MCF 10A (cell line): ENCODE results near the gene ITGB1BP1. TPM values are rescaled to one million over a fixed set of nuclear protein-coding genes. Genes with fewer than 3 reads are reported as not detected.

Experiments used
- BruUV-seq: library from RNA; stranded (reverse); fragments of 400-500 nt; replicated peaks from 2 replicates; lab custom pipeline; 2021; lab: Mats Ljungman, UMichigan
- CTCF ChIA-PET: fragments of 300-600 bp; sonication (Branson Sonifier 250); formaldehyde crosslinking; extraction: SDS; loops from one replicate; lab custom pipeline; 2021; ENCODE audit warnings: antibody characterized with exemption, inconsistent platforms; lab: Yijun Ruan, JAX
- POLR2A ChIA-PET: fragments of 300-600, 350-650 bp; sonication (Branson Sonifier 250); formaldehyde crosslinking; extraction: SDS; loops from one replicate; lab custom pipeline; 2020; ENCODE audit warnings: antibody characterized with exemption, inconsistent platforms; lab: Yijun Ruan, JAX
- DNase-seq: peaks from one replicate; pipeline ENCODE4 v3.0.0-alpha.2; 2018; ENCODE audit not compliant: unreplicated experiment
- H3K27ac Mint-ChIP-seq: one replicate; pipeline ENCODE4 v1.8.0; 2022; ENCODE audit warnings: mild to moderate bottlenecking, low read depth, mixed read lengths; ENCODE audit not compliant: unreplicated experiment
- H3K27me3 Mint-ChIP-seq: one replicate; pipeline ENCODE4 v1.8.0; 2022; ENCODE audit warnings: mixed read lengths; ENCODE audit not compliant: insufficient read depth, unreplicated experiment
- H3K36me3 Mint-ChIP-seq: one replicate; pipeline ENCODE4 v1.8.0; 2022; ENCODE audit warnings: mild to moderate bottlenecking, moderate library complexity, mixed read lengths; ENCODE audit not compliant: insufficient read depth, unreplicated experiment
- H3K4me1 Mint-ChIP-seq: one replicate; pipeline ENCODE4 v1.8.0; 2022; ENCODE audit warnings: mixed read lengths; ENCODE audit not compliant: insufficient read depth, unreplicated experiment
- H3K4me3 Mint-ChIP-seq: one replicate; pipeline ENCODE4 v1.8.0; 2022; ENCODE audit warnings: mild to moderate bottlenecking, moderate library complexity, mixed read lengths; ENCODE audit not compliant: unreplicated experiment
- H3K9me3 Mint-ChIP-seq: one replicate; pipeline ENCODE4 v1.8.0; 2022; ENCODE audit warnings: mixed read lengths; ENCODE audit not compliant: unreplicated experiment
- intact Hi-C: fragments of 100-400 bp; cut with micrococcal nuclease; formaldehyde crosslinking; loops from 2 replicates; pipeline ENCODE4 v1.14.1; 2022
- total RNA-seq: library from RNA; stranded (reverse); gene quantifications from 2 replicates; pipeline ENCODE4 v1.2.3, GENCODE V29; 2022
- TF ChIP-seq, protein P1 (sequence below): fragments of 200-600 bp; IDR thresholded peaks from one replicate; pipeline ENCODE4 v1.8.0; 2022; ENCODE audit warnings: antibody characterized with exemption, mild to moderate bottlenecking; ENCODE audit not compliant: unreplicated experiment

Gene ITGB1BP1
- total RNA-seq, 1 experiment from 2014 or later = 125 TPM

- H3K27me3 Mint-ChIP-seq = no peaks in the 10 kb centered on the region
- H3K36me3 Mint-ChIP-seq = peaks cover 80% of the 10 kb centered on the region
- H3K27ac Mint-ChIP-seq = no peak overlapping the region
- BruUV-seq = no TSS peak
- DNase-seq = peak; percentile 51
- POLR2A ChIA-PET = interaction anchor here (2.2 to 2.7 kb wide), 2 partner anchors 14 to 22 kb away, joined by 8 to 17 read pairs; partner anchors contain the start of genes CPSF3 and ITGB1BP1
- no peaks in the 10 kb centered on the region for H3K9me3 Mint-ChIP-seq
- H3K4me1 Mint-ChIP-seq = peaks cover 9% of the 10 kb centered on the region
- H3K4me3 Mint-ChIP-seq = no peak overlapping the region
- TF ChIP-seq, protein P1, sequence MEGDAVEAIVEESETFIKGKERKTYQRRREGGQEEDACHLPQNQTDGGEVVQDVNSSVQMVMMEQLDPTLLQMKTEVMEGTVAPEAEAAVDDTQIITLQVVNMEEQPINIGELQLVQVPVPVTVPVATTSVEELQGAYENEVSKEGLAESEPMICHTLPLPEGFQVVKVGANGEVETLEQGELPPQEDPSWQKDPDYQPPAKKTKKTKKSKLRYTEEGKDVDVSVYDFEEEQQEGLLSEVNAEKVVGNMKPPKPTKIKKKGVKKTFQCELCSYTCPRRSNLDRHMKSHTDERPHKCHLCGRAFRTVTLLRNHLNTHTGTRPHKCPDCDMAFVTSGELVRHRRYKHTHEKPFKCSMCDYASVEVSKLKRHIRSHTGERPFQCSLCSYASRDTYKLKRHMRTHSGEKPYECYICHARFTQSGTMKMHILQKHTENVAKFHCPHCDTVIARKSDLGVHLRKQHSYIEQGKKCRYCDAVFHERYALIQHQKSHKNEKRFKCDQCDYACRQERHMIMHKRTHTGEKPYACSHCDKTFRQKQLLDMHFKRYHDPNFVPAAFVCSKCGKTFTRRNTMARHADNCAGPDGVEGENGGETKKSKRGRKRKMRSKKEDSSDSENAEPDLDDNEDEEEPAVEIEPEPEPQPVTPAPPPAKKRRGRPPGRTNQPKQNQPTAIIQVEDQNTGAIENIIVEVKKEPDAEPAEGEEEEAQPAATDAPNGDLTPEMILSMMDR = no peak
- intact Hi-C loops = no loop called here
- CTCF ChIA-PET = interaction anchor here (0.6 to 1.5 kb wide), 3 partner anchors 21 to 270 kb away, joined by 3 to 4 read pairs (median 4); no protein-coding TSS in a partner anchor
These were observed 14.6 kb downstream of the ITGB1BP1 start for GRCh38 chr2:9408641-9409151.

GRCh38 chr2:9407363-9407811 lies 15.9 kb downstream of the ITGB1BP1 start:
- H3K27me3 Mint-ChIP-seq = no peaks in the 10 kb centered on the region
- H3K4me1 Mint-ChIP-seq = peaks cover 9% of the 10 kb centered on the region
- ChIA-PET CTCF (no interaction called here), POLR2A (interaction anchor here (0.7 to 2.7 kb wide), 3 partner anchors 11 to 75 kb away, joined by 3 to 17 read pairs (median 3); partner anchors contain the start of genes CPSF3 and ITGB1BP1)
- H3K27ac Mint-ChIP-seq = peak overlapping the region; percentile 59
- peaks cover 81% of the 10 kb centered on the region for H3K36me3 Mint-ChIP-seq
- DNase-seq = no peak
- H3K4me3 Mint-ChIP-seq = no peak overlapping the region
- TF ChIP-seq, protein P1 = no peak
- H3K9me3 Mint-ChIP-seq = no peaks in the 10 kb centered on the region
- BruUV-seq = no TSS peak
- intact Hi-C loops = no loop called here

GRCh38 chr2:9406529-9407362 lies 16.6 kb downstream of the ITGB1BP1 start:
- peaks cover 9% of the 10 kb centered on the region for H3K4me1 Mint-ChIP-seq
- H3K36me3 Mint-ChIP-seq = peaks cover 76% of the 10 kb centered on the region
- intact Hi-C loops = no loop called here
- H3K9me3 Mint-ChIP-seq = no peaks in the 10 kb centered on the region
- H3K4me3 Mint-ChIP-seq = no peak overlapping the region
- TF ChIP-seq, protein P1 = no peak
- TSS peak; percentile 20 for BruUV-seq
- peak overlapping the region; percentile 59 for H3K27ac Mint-ChIP-seq
- DNase-seq = no peak
- no peaks in the 10 kb centered on the region for H3K27me3 Mint-ChIP-seq
- ChIA-PET POLR2A (interaction anchor here (0.7 to 2.7 kb wide), 3 partner anchors 11 to 76 kb away, joined by 3 to 17 read pairs (median 3); partner anchors contain the start of genes CPSF3 and ITGB1BP1), CTCF (interaction anchor here (0.6 kb wide), 1 partner anchor 1429 kb away, joined by 3 read pairs; no protein-coding TSS in a partner anchor)

DNA sequence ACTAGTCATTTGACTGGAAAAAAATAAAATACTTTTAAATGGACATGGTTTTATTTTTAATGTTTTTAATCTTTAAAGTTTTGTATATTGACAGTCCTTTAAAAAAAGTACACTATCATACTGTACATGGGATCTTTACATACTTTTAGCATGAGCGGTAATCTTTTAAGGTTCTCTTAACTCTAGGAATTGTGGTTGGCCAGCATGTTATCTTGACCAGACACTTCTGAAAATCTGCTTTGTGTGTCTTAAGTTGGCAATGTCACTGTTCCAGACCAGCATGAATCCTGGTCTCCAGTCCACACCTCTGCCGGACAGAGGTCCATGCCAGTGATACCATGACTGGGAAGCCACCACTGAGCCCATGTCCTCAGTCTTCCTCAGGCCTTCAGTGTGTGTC lies 17.7 kb downstream of the ITGB1BP1 start:
- Mint-ChIP-seq H3K4me1 (peaks cover 9% of the 10 kb centered on the region), H3K36me3 (peaks cover 76% of the 10 kb centered on the region), H3K9me3 (no peaks in the 10 kb centered on the region), H3K27me3 (no peaks in the 10 kb centered on the region), H3K4me3 (no peak overlapping the region), H3K27ac (no peak overlapping the region)
- no peak for DNase-seq
- BruUV-seq = no TSS peak
- ChIA-PET POLR2A (no interaction called here), CTCF (no interaction called here)
- intact Hi-C loops = no loop called here
- TF ChIP-seq, protein P1 = no peak
